IgD-negative memory B cell (primary cell): Measurements from ENCODE around the gene CENPP. TPM values are rescaled to one million over a fixed set of nuclear protein-coding genes. Genes with fewer than 3 reads are reported as not detected.

ENCODE experiments used
- H3K27ac Mint-ChIP-seq, 3 donors: one replicate each; pipeline ENCODE4 v1.8.0; 2020 to 2022; ENCODE audit warnings: mild to moderate bottlenecking in 3 of 3, mixed read lengths in 3 of 3, moderate library complexity in 1 of 3
- H3K27me3 Mint-ChIP-seq: one replicate; pipeline ENCODE4 v1.8.0; 2021; ENCODE audit warnings: mixed read lengths
- H3K36me3 Mint-ChIP-seq: one replicate; pipeline ENCODE4 v1.8.0; 2020; ENCODE audit warnings: mild to moderate bottlenecking, mixed read lengths
- H3K4me1 Mint-ChIP-seq, 3 donors: one replicate each; pipeline ENCODE4 v1.8.0; 2020 to 2022; ENCODE audit warnings: mixed read lengths in 3 of 3, mild to moderate bottlenecking in 1 of 3
- H3K4me3 Mint-ChIP-seq, 4 donors: one replicate each; pipeline ENCODE4 v1.8.0; 2020 to 2022; ENCODE audit warnings: mild to moderate bottlenecking in 4 of 4, mixed read lengths in 4 of 4, moderate library complexity in 3 of 4
- H3K9me3 Mint-ChIP-seq, 3 donors: one replicate each; pipeline ENCODE4 v1.8.0; 2020 to 2021; ENCODE audit warnings: mixed read lengths in 3 of 3, mild to moderate bottlenecking in 1 of 3
- polyA plus RNA-seq: library from polyadenylated mRNA; unstranded; fragments of 300-500 nt; fragmentation: Illumina TruSeq; gene quantifications from one replicate; pipeline ENCODE4 v1.2.3, GENCODE V29; 2021

The CENPP gene
- polyA plus RNA-seq, 1 donor from 2014 or later, result 1.9 TPM

- Mint-ChIP-seq H3K4me3 (no peak overlapping the region), H3K36me3 (peaks cover 5% of the 10 kb centered on the region), H3K9me3 (no peaks in the 10 kb centered on the region), H3K27me3 (no peaks in the 10 kb centered on the region), H3K4me1 (peaks cover 6 to 28% (median 21%) of the 10 kb centered on the region in 3 donors), H3K27ac (no peak overlapping the region)
Measured at GRCh38 chr9:92663126-92663525, 337.4 kb downstream of the CENPP start.

GRCh38 chr9:92663951-92664350 lies 338.2 kb downstream of the CENPP start:
- Mint-ChIP-seq H3K4me3 (peak overlapping the region in 1 of 4 donors; percentile 79), H3K27ac (no peak overlapping the region), H3K27me3 (no peaks in the 10 kb centered on the region), H3K36me3 (peaks cover 5% of the 10 kb centered on the region), H3K9me3 (no peaks in the 10 kb centered on the region), H3K4me1 (peaks cover 14 to 36% (median 21%) of the 10 kb centered on the region in 3 donors)

- Mint-ChIP-seq H3K4me1 (peaks cover 18 to 38% (median 21%) of the 10 kb centered on the region in 3 donors), H3K27me3 (no peaks in the 10 kb centered on the region)
Measured at GRCh38 chr9:92664394-92665152, 338.8 kb downstream of the CENPP start.

GRCh38 chr9:92665836-92666235 lies 340.1 kb downstream of the CENPP start:
- Mint-ChIP-seq H3K4me1 (peaks cover 18 to 39% (median 21%) of the 10 kb centered on the region in 3 donors), H3K27ac (peak overlapping the region in 2 of 3 donors; percentile 68 to 76), H3K36me3 (peaks cover 3% of the 10 kb centered on the region), H3K9me3 (no peaks in the 10 kb centered on the region), H3K4me3 (peak overlapping the region in 2 of 4 donors; percentile 44 to 57), H3K27me3 (no peaks in the 10 kb centered on the region)

More at GRCh38 chr9:92664394-92665152, 338.8 kb downstream of the CENPP start:
- peaks cover 5% of the 10 kb centered on the region for H3K36me3 Mint-ChIP-seq
- no peaks in the 10 kb centered on the region for H3K9me3 Mint-ChIP-seq
- H3K4me3 Mint-ChIP-seq, result peak overlapping the region in 2 of 4 donors; percentile 30 to 79
- peak overlapping the region in 1 of 3 donors; percentile 78 for H3K27ac Mint-ChIP-seq

- Mint-ChIP-seq H3K36me3 (peaks cover 3% of the 10 kb centered on the region), H3K27me3 (no peaks in the 10 kb centered on the region), H3K4me3 (peak overlapping the region in 2 of 4 donors; percentile 44 to 57), H3K27ac (peak overlapping the region in 2 of 3 donors; percentile 68 to 76), H3K4me1 (peaks cover 18 to 40% (median 21%) of the 10 kb centered on the region in 3 donors), H3K9me3 (no peaks in the 10 kb centered on the region)
Measured at GRCh38 chr9:92666236-92666635, 340.5 kb downstream of the CENPP start.

GRCh38 chr9:92666912-92667532 lies 341.3 kb downstream of the CENPP start:
- no peaks in the 10 kb centered on the region for H3K9me3 Mint-ChIP-seq
- H3K36me3 Mint-ChIP-seq, result peaks cover 3% of the 10 kb centered on the region
- H3K4me1 Mint-ChIP-seq, result peaks cover 16 to 38% (median 18%) of the 10 kb centered on the region in 3 donors
- peak overlapping the region in 2 of 4 donors; percentile 33 to 96 for H3K4me3 Mint-ChIP-seq
- peak overlapping the region in 1 of 3 donors; percentile 73 for H3K27ac Mint-ChIP-seq
- H3K27me3 Mint-ChIP-seq, result no peaks in the 10 kb centered on the region

GRCh38 chr9:92668746-92669526 lies 343.2 kb downstream of the CENPP start:
- no peaks in the 10 kb centered on the region for H3K9me3 Mint-ChIP-seq
- peak overlapping the region; percentile 63 to 94 (median 93) for H3K27ac Mint-ChIP-seq
- no peaks in the 10 kb centered on the region for H3K27me3 Mint-ChIP-seq
- peaks cover 11 to 33% (median 18%) of the 10 kb centered on the region in 3 donors for H3K4me1 Mint-ChIP-seq
- peaks cover 4% of the 10 kb centered on the region for H3K36me3 Mint-ChIP-seq
- peak overlapping the region; percentile 92 to 97 (median 96) for H3K4me3 Mint-ChIP-seq

- Mint-ChIP-seq H3K27ac (peak overlapping the region; percentile 86 to 94 (median 93)), H3K4me1 (peaks cover 11 to 33% (median 16%) of the 10 kb centered on the region in 3 donors), H3K4me3 (peak overlapping the region; percentile 92 to 97 (median 96)), H3K27me3 (no peaks in the 10 kb centered on the region), H3K9me3 (no peaks in the 10 kb centered on the region), H3K36me3 (peaks cover 6% of the 10 kb centered on the region)
Measured at GRCh38 chr9:92669527-92669889, 343.8 kb downstream of the CENPP start.

Other genes with a start within 250 kb of the CENPP start
- gene SPTLC1, start 210.5 kb upstream of the CENPP start, polyA plus RNA-seq, result 26.7 TPM
- 48.2 TPM for gene IARS1, start 32.3 kb upstream of the CENPP start, polyA plus RNA-seq
- gene NOL8, start 603 bp upstream of the CENPP start, polyA plus RNA-seq, result 36.7 TPM
- 0.33 TPM for gene OGN, start 78.6 kb downstream of the CENPP start, polyA plus RNA-seq
- gene OMD, start 98.5 kb downstream of the CENPP start, polyA plus RNA-seq, result not detected
- not detected for gene ASPN, start 156.6 kb downstream of the CENPP start, polyA plus RNA-seq
- not detected for gene ECM2, start 210.0 kb downstream of the CENPP start, polyA plus RNA-seq